Transverse colon (tissue), 4 donors: ENCODE data around the gene OCA2. TPM values are rescaled to one million over a fixed set of nuclear protein-coding genes. Genes with fewer than 3 reads are reported as not detected.

Source experiments
- DNase-seq: peaks from one replicate; pipeline ENCODE4 v3.0.0-alpha.2; 2019
- H3K27ac ChIP-seq, 4 donors: fragments of 200-600 bp; sonication (generic); 2 replicates each; pipeline ENCODE4 v1.5.1; 2016 to 2018; ENCODE audit warnings: inconsistent platforms in 4 of 4
- H3K27me3 ChIP-seq: fragments of 200-600 bp; sonication (generic); 2 replicates; pipeline ENCODE4 v1.5.1; 2017; ENCODE audit warnings: inconsistent platforms
- H3K36me3 ChIP-seq, 4 donors: fragments of 200-600 bp; sonication (generic); 2 replicates each; pipeline ENCODE4 v1.5.1; 2017 to 2019; ENCODE audit warnings: inconsistent platforms in 4 of 4
- H3K4me1 ChIP-seq, 4 donors: fragments of 200-600 bp; sonication (generic); 2 replicates each; pipeline ENCODE4 v1.5.1; 2017 to 2020; ENCODE audit warnings: inconsistent platforms in 4 of 4
- H3K4me3 ChIP-seq, 4 donors: fragments of 200-600 bp; sonication (generic); 1 replicate in 1 of 4; 2 replicates in 3 of 4; pipeline versions ENCODE4 v1.5.1 to v1.6.1; 2017 to 2019; ENCODE audit warnings: inconsistent platforms in 4 of 4
- H3K9me3 ChIP-seq, 2 donors: fragments of 200-600 bp; sonication (generic); 2 replicates each; pipeline ENCODE4 v1.5.1; 2017 to 2019; ENCODE audit warnings: inconsistent platforms in 2 of 2
- EP300 ChIP-seq: sonication (generic); formaldehyde crosslinking; IDR thresholded peaks from one replicate; pipeline ENCODE4 v1.6.1; 2017; ENCODE audit warnings: antibody characterized with exemption, low read depth
- POLR2A ChIP-seq: fragments of 450-650 bp; IDR thresholded peaks from one replicate; pipeline ENCODE4 v1.6.1; 2016; ENCODE audit warnings: antibody characterized with exemption, mild to moderate bottlenecking, moderate library complexity
- POLR2AphosphoS5 ChIP-seq, 3 donors: sonication (generic); formaldehyde crosslinking; IDR thresholded peaks; one replicate each; pipeline ENCODE4 v1.6.1; 2016; ENCODE audit warnings: antibody characterized with exemption in 3 of 3
- WGBS, 2 donors: methylation state at CpG; one replicate each; pipeline ENCODE4 v1.1.5; 2018; ENCODE audit warnings: low coverage in 1 of 2; 5-methylcytosine and 5-hydroxymethylcytosine counted together
- in situ Hi-C, 4 donors: fragments of 200-750 bp; cut with MboI; loops; one replicate each; pipeline versions ENCODE4 v1.15.0 to v1.15.1; 2017; ENCODE audit warnings: low sequenced_read_pairs in 3 of 4, low pct_ligation_motif_present in 1 of 4, low pct_unique_long_range_greater_than_20kb in 1 of 4
- intact Hi-C: fragments of 100-400 bp; cut with DNase I; formaldehyde crosslinking; loops from one replicate; pipeline ENCODE4 v1.15.1; 2023; ENCODE audit warnings: low total_unique reads
- total RNA-seq, 4 donors: library from RNA; depleted of rRNA; stranded (reverse); fragments of >200 nt; gene quantifications; one replicate each; pipeline ENCODE4 v1.1.0, GENCODE V29; 2016
- TF ChIP-seq, protein P1 (sequence below), 5 experiments: fragments of 200-600 bp in 3 of 5; fragments of 450-650 bp in 2 of 5; sonication (generic) in 3 of 5; IDR thresholded peaks; 1 replicate in 2 of 5; 2 replicates in 3 of 5; pipeline ENCODE4 v1.5.1; 2016 to 2017; ENCODE audit warnings: antibody characterized with exemption in 5 of 5, inconsistent platforms in 3 of 5, mild to moderate bottlenecking in 2 of 5, moderate library complexity in 1 of 5

The OCA2 gene
- total RNA-seq, 4 donors from 2014 or later = 1.4 to 1.9 TPM; not detected in 2

DNA sequence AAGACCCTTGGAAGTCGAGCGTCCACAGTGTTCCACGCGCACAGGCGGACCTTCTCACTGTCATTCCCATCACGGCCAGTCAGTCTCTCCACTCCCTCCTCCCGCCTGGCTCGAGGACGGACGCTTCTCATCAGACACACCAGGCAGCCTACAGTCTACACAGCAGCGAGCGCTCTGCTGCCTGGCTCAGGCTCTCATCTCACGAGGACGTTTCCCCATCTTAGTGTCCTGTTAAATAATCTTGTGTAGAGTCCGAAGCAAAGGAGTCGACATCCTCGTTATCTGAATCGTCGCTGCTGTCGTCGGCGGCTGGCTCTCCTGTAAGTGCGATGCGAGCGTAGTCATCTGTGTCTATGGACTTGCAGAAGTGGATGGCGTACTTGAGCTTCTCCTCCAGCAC, 12.4 kb upstream of the OCA2 start:
- WGBS, 2 donors = 89 to 94% methylated on average over 8 to 26 of the region's 26 CpGs
- Histone ChIP-seq H3K4me3 (no peak overlapping the region), H3K27ac (no peak overlapping the region), H3K9me3 (no peaks in the 10 kb centered on the region), H3K4me1 (peaks cover 0 to 14% (median 8%) of the 10 kb centered on the region in 4 donors), H3K27me3 (peaks cover 15% of the 10 kb centered on the region), H3K36me3 (peaks cover 0 to 48% (median 11%) of the 10 kb centered on the region in 4 donors)
- intact Hi-C loops (no loop called here), in situ Hi-C loops (no loop called here)
- DNase-seq = no peak
- TF ChIP-seq, protein P1, sequence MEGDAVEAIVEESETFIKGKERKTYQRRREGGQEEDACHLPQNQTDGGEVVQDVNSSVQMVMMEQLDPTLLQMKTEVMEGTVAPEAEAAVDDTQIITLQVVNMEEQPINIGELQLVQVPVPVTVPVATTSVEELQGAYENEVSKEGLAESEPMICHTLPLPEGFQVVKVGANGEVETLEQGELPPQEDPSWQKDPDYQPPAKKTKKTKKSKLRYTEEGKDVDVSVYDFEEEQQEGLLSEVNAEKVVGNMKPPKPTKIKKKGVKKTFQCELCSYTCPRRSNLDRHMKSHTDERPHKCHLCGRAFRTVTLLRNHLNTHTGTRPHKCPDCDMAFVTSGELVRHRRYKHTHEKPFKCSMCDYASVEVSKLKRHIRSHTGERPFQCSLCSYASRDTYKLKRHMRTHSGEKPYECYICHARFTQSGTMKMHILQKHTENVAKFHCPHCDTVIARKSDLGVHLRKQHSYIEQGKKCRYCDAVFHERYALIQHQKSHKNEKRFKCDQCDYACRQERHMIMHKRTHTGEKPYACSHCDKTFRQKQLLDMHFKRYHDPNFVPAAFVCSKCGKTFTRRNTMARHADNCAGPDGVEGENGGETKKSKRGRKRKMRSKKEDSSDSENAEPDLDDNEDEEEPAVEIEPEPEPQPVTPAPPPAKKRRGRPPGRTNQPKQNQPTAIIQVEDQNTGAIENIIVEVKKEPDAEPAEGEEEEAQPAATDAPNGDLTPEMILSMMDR (IDR thresholded peaks at IDR 0.05) = no peak
- TF ChIP-seq POLR2A (no peak), EP300 (no peak), POLR2AphosphoS5 (IDR thresholded peaks at IDR 0.05) (no peak)

DNA sequence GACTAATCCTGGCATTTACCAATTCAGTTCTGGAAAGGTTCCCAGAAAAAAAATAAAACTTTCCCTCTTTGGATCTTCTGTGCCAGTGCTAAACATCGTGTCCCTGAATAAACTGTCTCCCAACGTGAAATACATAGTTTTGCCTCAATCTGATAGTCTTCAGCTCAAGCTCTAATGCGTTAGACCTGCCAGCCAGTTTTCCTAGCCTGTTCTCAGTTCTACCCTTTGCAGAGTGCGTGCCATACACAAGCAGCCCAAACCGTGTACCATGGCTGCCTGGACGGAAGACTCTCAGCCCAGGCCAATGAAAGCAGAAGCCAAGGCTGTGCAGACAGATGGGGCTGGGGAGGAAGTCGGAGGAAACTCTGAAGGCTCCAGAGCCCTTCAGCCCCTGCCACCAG, 11.4 kb upstream of the OCA2 start:
- DNase-seq = no peak
- H3K27ac ChIP-seq = no peak overlapping the region

GRCh38 chr15:28109626-28110455, 10.7 kb upstream of the OCA2 start:
- in situ Hi-C loops = no loop called here
- 89 to 96% methylated on average over 15 to 25 of the region's 25 CpGs for WGBS, 2 donors
- peaks cover 20% of the 10 kb centered on the region for H3K27me3 ChIP-seq

More for the DNA sequence above, 11.4 kb upstream of the OCA2 start:
- Histone ChIP-seq H3K36me3 (peaks cover 0 to 37% (median 11%) of the 10 kb centered on the region in 4 donors), H3K4me3 (no peak overlapping the region), H3K9me3 (no peaks in the 10 kb centered on the region), H3K4me1 (peaks cover 0 to 18% (median 12%) of the 10 kb centered on the region in 4 donors), H3K27me3 (peaks cover 20% of the 10 kb centered on the region)
- in situ Hi-C loops = no loop called here
- WGBS, 2 donors = 67% methylated on average over 7 of the region's 7 CpGs; no CpG with 5 or more reads in 1 of the 2 donors
- intact Hi-C loops = no loop called here
- TF ChIP-seq POLR2AphosphoS5 (IDR thresholded peaks at IDR 0.05) = no peak
- no peak for TF ChIP-seq EP300
- TF ChIP-seq, protein P1 (IDR thresholded peaks at IDR 0.05) = no peak
- no peak for TF ChIP-seq POLR2A

GRCh38 chr15:28107904-28108275, 8.8 kb upstream of the OCA2 start:
- in situ Hi-C loops = no loop called here
- peak overlapping the region in 1 of 4 donors; percentile 58 for H3K4me3 ChIP-seq

More at GRCh38 chr15:28109626-28110455, 10.7 kb upstream of the OCA2 start:
- no peak for DNase-seq
- peaks cover 0 to 18% (median 12%) of the 10 kb centered on the region in 4 donors for H3K4me1 ChIP-seq
- TF ChIP-seq POLR2AphosphoS5 (IDR thresholded peaks at IDR 0.05) = no peak
- no peak for TF ChIP-seq POLR2A
- TF ChIP-seq, protein P1 (IDR thresholded peaks at IDR 0.05) = no peak
- TF ChIP-seq EP300 = no peak
- H3K36me3 ChIP-seq = peaks cover 0 to 31% (median 11%) of the 10 kb centered on the region in 4 donors
- no peak overlapping the region for H3K4me3 ChIP-seq
- H3K9me3 ChIP-seq = no peaks in the 10 kb centered on the region
- intact Hi-C loops = no loop called here
- no peak overlapping the region for H3K27ac ChIP-seq

More at GRCh38 chr15:28107904-28108275, 8.8 kb upstream of the OCA2 start:
- no peak overlapping the region for H3K27ac ChIP-seq
- DNase-seq = no peak
- peaks cover 0 to 17% (median 7%) of the 10 kb centered on the region in 4 donors for H3K36me3 ChIP-seq
- TF ChIP-seq POLR2A (no peak), POLR2AphosphoS5 (IDR thresholded peaks at IDR 0.05) (no peak), EP300 (no peak)
- TF ChIP-seq, protein P1 (IDR thresholded peaks at IDR 0.05) = no peak
- peaks cover 20% of the 10 kb centered on the region for H3K27me3 ChIP-seq
- no peaks in the 10 kb centered on the region for H3K9me3 ChIP-seq
- intact Hi-C loops = no loop called here
- H3K4me1 ChIP-seq = peaks cover 0 to 18% (median 12%) of the 10 kb centered on the region in 4 donors
- whole genome bisulfite sequencing, 2 donors = 54 to 70% methylated on average over 2 to 4 of the region's 8 CpGs
